Measurements from ENCODE around the gene PNMA6E.

PNMA6E gene

GRCh38 chrX:153420851-153421599 is 19.9 kb upstream of the PNMA6E start:
- TF ChIP-seq CTCF (IDR thresholded peaks at IDR 0.05; ENCODE audit: low read depth, low read length), result no peak
- no peak for DNase-seq (ENCODE audit: low read depth in 2 of 2)
- no peak overlapping the region for H3K4me3 ChIP-seq (replicated peaks in 1 of 2; ENCODE audit: low read depth in 2 of 2, low read length in 2 of 2)

- DNase-seq (ENCODE audit: low read depth in 2 of 2), result no peak
- no peak for TF ChIP-seq CTCF (IDR thresholded peaks at IDR 0.05; ENCODE audit: low read depth, low read length)
- H3K4me3 ChIP-seq (replicated peaks in 1 of 2; ENCODE audit: low read depth in 2 of 2, low read length in 2 of 2), result no peak overlapping the region
Measured at GRCh38 chrX:153417637-153418036, 16.5 kb upstream of the PNMA6E start.

- H3K4me3 ChIP-seq (replicated peaks in 1 of 2; ENCODE audit: low read depth in 2 of 2, low read length in 2 of 2), result no peak overlapping the region
- TF ChIP-seq CTCF (IDR thresholded peaks at IDR 0.05; ENCODE audit: low read depth, low read length), result no peak
- no peak for DNase-seq (ENCODE audit: low read depth in 2 of 2)
Measured at GRCh38 chrX:153416781-153417450, 15.8 kb upstream of the PNMA6E start.

GRCh38 chrX:153414856-153415510 is 13.8 kb upstream of the PNMA6E start:
- TF ChIP-seq CTCF (IDR thresholded peaks at IDR 0.05; ENCODE audit: low read depth, low read length), result no peak
- DNase-seq (ENCODE audit: low read depth in 2 of 2), result peak; percentile 22 to 44

GRCh38 chrX:153413731-153414130 is 12.6 kb upstream of the PNMA6E start:
- H3K4me3 ChIP-seq (replicated peaks in 1 of 2; ENCODE audit: low read depth in 2 of 2, low read length in 2 of 2), result no peak overlapping the region
- no peak for TF ChIP-seq CTCF (IDR thresholded peaks at IDR 0.05; ENCODE audit: low read depth, low read length)
- DNase-seq (ENCODE audit: low read depth in 2 of 2), result no peak

More at GRCh38 chrX:153414856-153415510, 13.8 kb upstream of the PNMA6E start:
- no peak overlapping the region for H3K4me3 ChIP-seq (replicated peaks in 1 of 2; ENCODE audit: low read depth in 2 of 2, low read length in 2 of 2)

GRCh38 chrX:153412746-153413720 is 11.9 kb upstream of the PNMA6E start:
- no peak for TF ChIP-seq CTCF (IDR thresholded peaks at IDR 0.05; ENCODE audit: low read depth, low read length)
- DNase-seq (ENCODE audit: low read depth in 2 of 2), result peak in 1 of 2 donors; percentile 5
- no peak overlapping the region for H3K4me3 ChIP-seq (replicated peaks in 1 of 2; ENCODE audit: low read depth in 2 of 2, low read length in 2 of 2)

Measured in cardiac fibroblast (primary cell).